HEK293 (cell line): Measurements from ENCODE around the gene PPP1R18.

ENCODE experiments used
- HIC1 ChIP-seq: fragments of 450-650 bp; formaldehyde crosslinking; IDR thresholded peaks from 2 replicates; pipeline ENCODE4 v1.5.1; 2016; ENCODE audit warnings: missing biosample characterization, missing genetic modification characterization
- PRDM1 ChIP-seq: fragments of 450-650 bp; formaldehyde crosslinking; IDR thresholded peaks from 2 replicates; pipeline ENCODE4; 2016; ENCODE audit warnings: missing biosample characterization, missing genetic modification characterization
- REPIN1 ChIP-seq: fragments of 450-650 bp; formaldehyde crosslinking; IDR thresholded peaks from 2 replicates; pipeline ENCODE4 v1.5.1; 2017; ENCODE audit warnings: missing biosample characterization, missing genetic modification characterization, low read depth
- SP7 ChIP-seq: fragments of 450-650 bp; formaldehyde crosslinking; IDR thresholded peaks from 2 replicates; pipeline ENCODE4 v1.5.1; 2016; ENCODE audit warnings: missing biosample characterization, missing genetic modification characterization
- YY1 ChIP-seq: fragments of 450-650 bp; formaldehyde crosslinking; IDR thresholded peaks from 2 replicates; pipeline ENCODE4 v1.5.1; 2018; ENCODE audit warnings: missing biosample characterization, missing genetic modification characterization
- ZBTB10 ChIP-seq: fragments of 450-650 bp; formaldehyde crosslinking; IDR thresholded peaks from 2 replicates; pipeline ENCODE4 v1.5.1; 2016; ENCODE audit warnings: missing biosample characterization, missing genetic modification characterization
- ZBTB17 ChIP-seq: fragments of 450-650 bp; formaldehyde crosslinking; IDR thresholded peaks from 2 replicates; pipeline ENCODE4 v1.5.1; 2016; ENCODE audit warnings: missing biosample characterization, missing genetic modification characterization
- ZFP69B ChIP-seq: fragments of 450-650 bp; formaldehyde crosslinking; IDR thresholded peaks from 2 replicates; pipeline ENCODE4 v1.5.1; 2016; ENCODE audit warnings: missing biosample characterization, missing genetic modification characterization
- ZNF324 ChIP-seq: fragments of 450-650 bp; formaldehyde crosslinking; IDR thresholded peaks from 2 replicates; pipeline ENCODE4 v1.5.1; 2016; ENCODE audit warnings: missing biosample characterization, missing genetic modification characterization
- ZNF354C ChIP-seq: fragments of 450-650 bp; formaldehyde crosslinking; IDR thresholded peaks from 2 replicates; pipeline ENCODE4 v1.5.1; 2016; ENCODE audit warnings: missing biosample characterization, missing genetic modification characterization, low read depth, borderline replicate concordance
- ZNF366 ChIP-seq: fragments of 450-650 bp; formaldehyde crosslinking; conservative IDR thresholded peaks from 2 replicates; pipeline ENCODE4 v1.5.1; 2016; ENCODE audit warnings: missing biosample characterization, missing genetic modification characterization
- ZNF426 ChIP-seq: fragments of 450-650 bp; formaldehyde crosslinking; IDR thresholded peaks from 2 replicates; pipeline ENCODE4 v1.5.1; 2017; ENCODE audit warnings: missing biosample characterization, missing genetic modification characterization, mild to moderate bottlenecking, inconsistent platforms, moderate library complexity
- ZNF433 ChIP-seq: fragments of 450-650 bp; formaldehyde crosslinking; IDR thresholded peaks from 2 replicates; pipeline ENCODE4 v1.5.1; 2016; ENCODE audit warnings: missing biosample characterization, missing genetic modification characterization, low read depth
- ZNF501 ChIP-seq: fragments of 450-650 bp; formaldehyde crosslinking; IDR thresholded peaks from 2 replicates; pipeline ENCODE4 v1.5.1; 2016; ENCODE audit warnings: missing biosample characterization, missing genetic modification characterization
- ZNF513 ChIP-seq: fragments of 450-650 bp; IDR thresholded peaks from 2 replicates; pipeline ENCODE4 v1.5.1; 2018; ENCODE audit warnings: missing biosample characterization, missing genetic modification characterization
- ZNF555 ChIP-seq: fragments of 450-650 bp; formaldehyde crosslinking; conservative IDR thresholded peaks from 2 replicates; pipeline ENCODE4 v1.5.1; 2017; ENCODE audit warnings: missing biosample characterization, mild to moderate bottlenecking, missing genetic modification characterization, inconsistent platforms
- ZNF560 ChIP-seq: fragments of 450-650 bp; formaldehyde crosslinking; IDR thresholded peaks from 2 replicates; pipeline ENCODE4 v1.5.1; 2017; ENCODE audit warnings: missing biosample characterization, missing genetic modification characterization, borderline replicate concordance
- ZNF571 ChIP-seq: fragments of 450-650 bp; formaldehyde crosslinking; IDR thresholded peaks from 2 replicates; pipeline ENCODE4 v1.5.0; 2017; ENCODE audit warnings: missing biosample characterization, missing genetic modification characterization
- ZNF623 ChIP-seq: fragments of 450-650 bp; formaldehyde crosslinking; IDR thresholded peaks from 2 replicates; pipeline ENCODE4 v1.5.1; 2016; ENCODE audit warnings: missing biosample characterization, missing genetic modification characterization
- ZNF677 ChIP-seq: fragments of 450-650 bp; IDR thresholded peaks from 2 replicates; pipeline ENCODE4 v1.5.0; 2018; ENCODE audit warnings: missing biosample characterization, mild to moderate bottlenecking, missing genetic modification characterization, moderate library complexity
- ZNF701 ChIP-seq: fragments of 450-650 bp; formaldehyde crosslinking; IDR thresholded peaks from 2 replicates; pipeline ENCODE4 v1.5.1; 2016; ENCODE audit warnings: missing biosample characterization, missing genetic modification characterization
- ZNF707 ChIP-seq: fragments of 450-650 bp; formaldehyde crosslinking; IDR thresholded peaks from 2 replicates; pipeline ENCODE4 v1.5.1; 2016; ENCODE audit warnings: missing biosample characterization, missing genetic modification characterization
- ZNF791 ChIP-seq: fragments of 450-650 bp; formaldehyde crosslinking; IDR thresholded peaks from 2 replicates; pipeline ENCODE4 v1.5.1; 2016; ENCODE audit warnings: missing biosample characterization, missing genetic modification characterization
- ZNF837 ChIP-seq: fragments of 450-650 bp; formaldehyde crosslinking; IDR thresholded peaks from 2 replicates; pipeline ENCODE4 v1.5.1; 2016; ENCODE audit warnings: missing biosample characterization, missing genetic modification characterization
- TF ChIP-seq, protein P1 (sequence below): fragments of 450-650 bp; formaldehyde crosslinking; optimal IDR thresholded peaks from 2 replicates; pipeline ENCODE3; 2016; ENCODE audit warnings: missing biosample characterization, mild to moderate bottlenecking, missing genetic modification characterization
- TF ChIP-seq, protein P2 (sequence below): fragments of 450-650 bp; formaldehyde crosslinking; IDR thresholded peaks from 2 replicates; pipeline ENCODE4 v1.5.1; 2016; ENCODE audit warnings: missing biosample characterization, missing genetic modification characterization
- TF ChIP-seq, protein P3 (sequence below): fragments of 450-650 bp; formaldehyde crosslinking; IDR thresholded peaks from 2 replicates; pipeline ENCODE4 v1.5.1; 2016; ENCODE audit warnings: missing biosample characterization, missing genetic modification characterization

Gene PPP1R18

GRCh38 chr6:30626484-30627366, 59.7 kb downstream of the PPP1R18 start, which contains the start of gene ATAT1 (continued):
- peak; percentile 89 for TF ChIP-seq ZBTB17 (tag by site-specific recombination)
- no peak for TF ChIP-seq ZNF677 (tag by site-specific recombination)
- TF ChIP-seq, protein P1, sequence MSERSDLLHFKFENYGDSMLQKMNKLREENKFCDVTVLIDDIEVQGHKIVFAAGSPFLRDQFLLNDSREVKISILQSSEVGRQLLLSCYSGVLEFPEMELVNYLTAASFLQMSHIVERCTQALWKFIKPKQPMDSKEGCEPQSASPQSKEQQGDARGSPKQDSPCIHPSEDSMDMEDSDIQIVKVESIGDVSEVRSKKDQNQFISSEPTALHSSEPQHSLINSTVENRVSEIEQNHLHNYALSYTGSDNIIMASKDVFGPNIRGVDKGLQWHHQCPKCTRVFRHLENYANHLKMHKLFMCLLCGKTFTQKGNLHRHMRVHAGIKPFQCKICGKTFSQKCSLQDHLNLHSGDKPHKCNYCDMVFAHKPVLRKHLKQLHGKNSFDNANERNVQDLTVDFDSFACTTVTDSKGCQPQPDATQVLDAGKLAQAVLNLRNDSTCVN (tag by site-specific recombination): peak; percentile 79
- TF ChIP-seq, protein P2, sequence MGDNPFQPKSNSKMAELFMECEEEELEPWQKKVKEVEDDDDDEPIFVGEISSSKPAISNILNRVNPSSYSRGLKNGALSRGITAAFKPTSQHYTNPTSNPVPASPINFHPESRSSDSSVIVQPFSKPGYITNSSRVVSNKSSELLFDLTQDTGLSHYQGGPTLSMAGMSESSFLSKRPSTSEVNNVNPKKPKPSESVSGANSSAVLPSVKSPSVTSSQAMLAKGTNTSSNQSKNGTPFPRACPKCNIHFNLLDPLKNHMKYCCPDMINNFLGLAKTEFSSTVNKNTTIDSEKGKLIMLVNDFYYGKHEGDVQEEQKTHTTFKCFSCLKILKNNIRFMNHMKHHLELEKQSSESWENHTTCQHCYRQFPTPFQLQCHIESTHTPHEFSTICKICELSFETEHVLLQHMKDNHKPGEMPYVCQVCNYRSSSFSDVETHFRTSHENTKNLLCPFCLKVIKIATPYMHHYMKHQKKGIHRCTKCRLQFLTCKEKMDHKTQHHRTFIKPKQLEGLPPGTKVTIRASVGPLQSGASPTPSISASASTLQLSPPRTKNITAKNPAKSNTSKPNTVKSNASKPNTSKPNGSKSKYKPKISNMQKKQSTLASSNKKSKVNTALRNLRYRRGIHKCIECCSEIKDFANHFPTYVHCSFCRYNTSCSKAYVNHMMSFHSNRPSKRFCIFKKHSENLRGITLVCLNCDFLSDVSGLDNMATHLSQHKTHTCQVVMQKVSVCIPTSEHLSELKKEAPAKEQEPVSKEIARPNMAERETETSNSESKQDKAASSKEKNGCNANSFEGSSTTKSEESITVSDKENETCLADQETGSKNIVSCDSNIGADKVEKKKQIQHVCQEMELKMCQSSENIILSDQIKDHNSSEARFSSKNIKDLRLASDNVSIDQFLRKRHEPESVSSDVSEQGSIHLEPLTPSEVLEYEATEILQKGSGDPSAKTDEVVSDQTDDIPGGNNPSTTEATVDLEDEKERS (tag by site-specific recombination): no peak
- peak; percentile 95 for TF ChIP-seq ZFP69B
- TF ChIP-seq ZNF513: no peak
- TF ChIP-seq ZNF623: no peak
- TF ChIP-seq HIC1 (tag by site-specific recombination): peak; percentile 91
- TF ChIP-seq ZNF366 (tag by site-specific recombination): no peak
- no peak for TF ChIP-seq ZNF555 (tag by site-specific recombination)
- TF ChIP-seq ZBTB10 (tag by site-specific recombination): peak; percentile 55; the same call in 1 of the 2 replicates
- peak; percentile 48; the same call in 1 of the 2 replicates for TF ChIP-seq YY1
- TF ChIP-seq ZNF701 (tag by site-specific recombination): no peak
- no peak for TF ChIP-seq ZNF707 (tag by site-specific recombination)
- TF ChIP-seq ZNF354C: no peak
- TF ChIP-seq, protein P3, sequence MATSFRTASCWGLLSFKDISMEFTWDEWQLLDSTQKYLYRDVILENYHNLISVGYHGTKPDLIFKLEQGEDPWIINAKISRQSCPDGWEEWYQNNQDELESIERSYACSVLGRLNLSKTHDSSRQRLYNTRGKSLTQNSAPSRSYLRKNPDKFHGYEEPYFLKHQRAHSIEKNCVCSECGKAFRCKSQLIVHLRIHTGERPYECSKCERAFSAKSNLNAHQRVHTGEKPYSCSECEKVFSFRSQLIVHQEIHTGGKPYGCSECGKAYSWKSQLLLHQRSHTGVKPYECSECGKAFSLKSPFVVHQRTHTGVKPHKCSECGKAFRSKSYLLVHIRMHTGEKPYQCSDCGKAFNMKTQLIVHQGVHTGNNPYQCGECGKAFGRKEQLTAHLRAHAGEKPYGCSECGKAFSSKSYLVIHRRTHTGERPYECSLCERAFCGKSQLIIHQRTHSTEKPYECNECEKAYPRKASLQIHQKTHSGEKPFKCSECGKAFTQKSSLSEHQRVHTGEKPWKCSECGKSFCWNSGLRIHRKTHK (tag by site-specific recombination): no peak
- TF ChIP-seq ZNF324: peak; percentile 66; the same call in 1 of the 2 replicates
- no peak for TF ChIP-seq PRDM1
- no peak for TF ChIP-seq ZNF837
- TF ChIP-seq ZNF501 (tag by site-specific recombination): peak; percentile 74; the same call in 1 of the 2 replicates
- no peak for TF ChIP-seq ZNF426 (tag by site-specific recombination)
- no peak for TF ChIP-seq ZNF433
- no peak for TF ChIP-seq REPIN1 (tag by site-specific recombination)
- no peak for TF ChIP-seq ZNF571 (tag by site-specific recombination)
- TF ChIP-seq ZNF560: no peak
- TF ChIP-seq SP7 (tag by site-specific recombination): peak; percentile 71
- no peak for TF ChIP-seq ZNF791 (tag by site-specific recombination)
